ENCODE results near the gene ACYP2. TPM values are rescaled to one million over a fixed set of nuclear protein-coding genes. Genes with fewer than 3 reads are reported as not detected.
"Not testable (repeated sequence)": the region's sequence is repeated elsewhere in the genome, so short reads cannot be mapped to it uniquely, and the experiment has no call there.

ACYP2 gene
- total RNA-seq, 4 donors from 2014 or later: 1.6 to 77.4 (median 11.4) TPM

DNA sequence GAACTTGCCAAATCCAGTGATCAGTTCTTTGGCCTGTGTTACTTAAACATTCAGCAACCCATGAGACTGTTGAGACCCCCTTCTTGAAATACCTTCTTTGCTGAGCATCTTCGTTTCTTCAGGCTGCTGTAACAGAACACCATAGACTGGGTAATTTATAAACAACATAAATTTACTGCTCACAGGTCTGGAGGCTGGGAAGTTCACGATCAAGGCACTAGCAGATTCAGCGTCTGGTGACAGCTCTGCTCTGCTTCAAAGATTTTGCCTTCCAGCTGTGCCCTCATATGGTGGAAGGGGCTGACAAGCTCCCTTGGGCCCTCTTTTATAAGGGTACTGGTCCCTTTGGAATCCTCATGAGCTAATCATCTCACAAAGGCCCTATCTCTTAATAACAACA lies 169.4 kb downstream of the ACYP2 start:
- in situ Hi-C loops (cut with MboI; ENCODE audit: low pct_ligation_motif_present in 1 of 4, low pct_unique_long_range_greater_than_20kb in 1 of 4, low sequenced_read_pairs in 3 of 4) (no loop called here), intact Hi-C loops (cut with DNase I; ENCODE audit: low total_unique reads) (no loop called here)
- no peaks in the 10 kb centered on the region for H3K27me3 ChIP-seq
- H3K4me1 ChIP-seq: no peaks in the 10 kb centered on the region
- TF ChIP-seq POLR2A (IDR thresholded peaks at IDR 0.05): no peak
- TF ChIP-seq POLR2AphosphoS5 (IDR thresholded peaks at IDR 0.05): no peak
- TF ChIP-seq, protein P1, sequence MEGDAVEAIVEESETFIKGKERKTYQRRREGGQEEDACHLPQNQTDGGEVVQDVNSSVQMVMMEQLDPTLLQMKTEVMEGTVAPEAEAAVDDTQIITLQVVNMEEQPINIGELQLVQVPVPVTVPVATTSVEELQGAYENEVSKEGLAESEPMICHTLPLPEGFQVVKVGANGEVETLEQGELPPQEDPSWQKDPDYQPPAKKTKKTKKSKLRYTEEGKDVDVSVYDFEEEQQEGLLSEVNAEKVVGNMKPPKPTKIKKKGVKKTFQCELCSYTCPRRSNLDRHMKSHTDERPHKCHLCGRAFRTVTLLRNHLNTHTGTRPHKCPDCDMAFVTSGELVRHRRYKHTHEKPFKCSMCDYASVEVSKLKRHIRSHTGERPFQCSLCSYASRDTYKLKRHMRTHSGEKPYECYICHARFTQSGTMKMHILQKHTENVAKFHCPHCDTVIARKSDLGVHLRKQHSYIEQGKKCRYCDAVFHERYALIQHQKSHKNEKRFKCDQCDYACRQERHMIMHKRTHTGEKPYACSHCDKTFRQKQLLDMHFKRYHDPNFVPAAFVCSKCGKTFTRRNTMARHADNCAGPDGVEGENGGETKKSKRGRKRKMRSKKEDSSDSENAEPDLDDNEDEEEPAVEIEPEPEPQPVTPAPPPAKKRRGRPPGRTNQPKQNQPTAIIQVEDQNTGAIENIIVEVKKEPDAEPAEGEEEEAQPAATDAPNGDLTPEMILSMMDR (IDR thresholded peaks at IDR 0.05): no peak
- TF ChIP-seq EP300 (IDR thresholded peaks at IDR 0.05; ENCODE audit: low read depth): no peak
- H3K27ac ChIP-seq: no peak overlapping the region
- 67 to 77% methylated on average over 1 to 3 of the region's 3 CpGs for WGBS, 2 donors (ENCODE audit: low coverage in 1 of 2)
- no peaks in the 10 kb centered on the region for H3K36me3 ChIP-seq
- H3K9me3 ChIP-seq: no peaks in the 10 kb centered on the region
- H3K4me3 ChIP-seq: no peak overlapping the region
- no peak for DNase-seq

DNA sequence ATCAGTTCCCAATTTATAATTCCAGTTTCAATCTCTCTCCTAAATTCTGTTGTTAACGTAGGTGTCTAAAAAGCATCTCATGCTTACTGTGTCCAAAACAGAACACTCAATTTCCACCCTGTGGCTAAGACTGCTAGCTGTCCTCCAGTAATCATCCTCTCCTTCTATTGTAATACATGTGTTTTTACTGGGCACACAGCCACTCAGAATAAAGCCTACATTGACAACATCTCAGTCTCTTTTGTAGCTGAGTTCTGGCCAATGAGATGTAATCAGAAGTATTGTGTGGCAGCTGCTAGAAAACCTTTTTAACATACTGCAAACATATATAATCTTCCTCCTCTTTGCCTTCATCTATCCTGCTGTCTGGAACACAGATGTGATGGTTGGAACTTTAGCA lies 170.0 kb downstream of the ACYP2 start:
- no peak for TF ChIP-seq POLR2AphosphoS5 (IDR thresholded peaks at IDR 0.05)
- TF ChIP-seq, protein P1 (IDR thresholded peaks at IDR 0.05): no peak
- TF ChIP-seq POLR2A (IDR thresholded peaks at IDR 0.05): no peak
- no peak for TF ChIP-seq EP300 (IDR thresholded peaks at IDR 0.05; ENCODE audit: low read depth)
- Histone ChIP-seq H3K4me3 (no peak overlapping the region), H3K36me3 (no peaks in the 10 kb centered on the region), H3K4me1 (no peaks in the 10 kb centered on the region), H3K27ac (no peak overlapping the region), H3K27me3 (no peaks in the 10 kb centered on the region), H3K9me3 (no peaks in the 10 kb centered on the region)
- DNase-seq: no peak
- WGBS, 2 donors (ENCODE audit: low coverage in 1 of 2): 89 to 100% methylated on average over 1 of the region's 1 CpG
- intact Hi-C loops (cut with DNase I; ENCODE audit: low total_unique reads) (no loop called here), in situ Hi-C loops (cut with MboI; ENCODE audit: low pct_ligation_motif_present in 1 of 4, low pct_unique_long_range_greater_than_20kb in 1 of 4, low sequenced_read_pairs in 3 of 4) (no loop called here)

DNA sequence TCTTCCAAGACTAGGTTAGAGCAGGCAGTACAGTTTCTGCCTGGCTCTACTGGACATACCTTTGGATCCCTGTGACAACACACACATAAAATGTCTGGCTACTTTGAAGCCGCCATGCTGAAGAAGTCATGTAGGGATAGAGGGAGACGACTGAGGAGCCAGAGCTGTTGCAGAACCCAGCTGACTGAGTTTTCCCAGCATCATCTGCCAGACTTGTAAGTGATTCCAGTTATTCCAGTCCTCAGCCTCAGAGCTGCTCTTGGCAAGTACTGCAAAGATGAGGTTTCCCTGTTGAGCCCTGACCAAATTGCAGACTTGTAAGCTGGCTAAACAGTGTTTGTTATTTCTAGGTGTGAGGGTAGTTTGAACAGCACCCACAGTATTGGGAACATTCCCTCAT lies 172.1 kb downstream of the ACYP2 start:
- H3K4me3 ChIP-seq: no peak overlapping the region
- intact Hi-C loops (cut with DNase I; ENCODE audit: low total_unique reads) (no loop called here), in situ Hi-C loops (cut with MboI; ENCODE audit: low pct_ligation_motif_present in 1 of 4, low pct_unique_long_range_greater_than_20kb in 1 of 4, low sequenced_read_pairs in 3 of 4) (no loop called here)
- no peaks in the 10 kb centered on the region for H3K9me3 ChIP-seq
- no peak overlapping the region for H3K27ac ChIP-seq
- no peaks in the 10 kb centered on the region for H3K27me3 ChIP-seq
- peak in 1 of 3 donors; percentile 3 for TF ChIP-seq POLR2AphosphoS5 (IDR thresholded peaks at IDR 0.05)
- no peak for TF ChIP-seq EP300 (IDR thresholded peaks at IDR 0.05; ENCODE audit: low read depth)
- WGBS, 2 donors (ENCODE audit: low coverage in 1 of 2): 88% methylated on average over 2 of the region's 2 CpGs; no CpG with 5 or more reads in 1 of the 2 donors
- no peak for DNase-seq
- no peaks in the 10 kb centered on the region for H3K36me3 ChIP-seq
- no peaks in the 10 kb centered on the region for H3K4me1 ChIP-seq

- intact Hi-C loops (cut with DNase I; ENCODE audit: low total_unique reads): no loop called here
- H3K27ac ChIP-seq: no peak overlapping the region
- no peaks in the 10 kb centered on the region for H3K4me1 ChIP-seq
- TF ChIP-seq EP300 (IDR thresholded peaks at IDR 0.05; ENCODE audit: low read depth): no peak
- no peak for TF ChIP-seq POLR2A (IDR thresholded peaks at IDR 0.05)
- no peak for TF ChIP-seq POLR2AphosphoS5 (IDR thresholded peaks at IDR 0.05)
- TF ChIP-seq, protein P1 (IDR thresholded peaks at IDR 0.05): no peak
- H3K9me3 ChIP-seq: no peaks in the 10 kb centered on the region
- H3K4me3 ChIP-seq: no peak overlapping the region
- in situ Hi-C loops (cut with MboI; ENCODE audit: low pct_ligation_motif_present in 1 of 4, low pct_unique_long_range_greater_than_20kb in 1 of 4, low sequenced_read_pairs in 3 of 4): no loop called here
- H3K36me3 ChIP-seq: no peaks in the 10 kb centered on the region
- 89 to 90% methylated on average over 7 to 23 of the region's 23 CpGs for WGBS, 2 donors (ENCODE audit: low coverage in 1 of 2)
- no peaks in the 10 kb centered on the region for H3K27me3 ChIP-seq
- no peak for DNase-seq
Measured at GRCh38 chr2:54289917-54290316, 174.5 kb downstream of the ACYP2 start.

DNA sequence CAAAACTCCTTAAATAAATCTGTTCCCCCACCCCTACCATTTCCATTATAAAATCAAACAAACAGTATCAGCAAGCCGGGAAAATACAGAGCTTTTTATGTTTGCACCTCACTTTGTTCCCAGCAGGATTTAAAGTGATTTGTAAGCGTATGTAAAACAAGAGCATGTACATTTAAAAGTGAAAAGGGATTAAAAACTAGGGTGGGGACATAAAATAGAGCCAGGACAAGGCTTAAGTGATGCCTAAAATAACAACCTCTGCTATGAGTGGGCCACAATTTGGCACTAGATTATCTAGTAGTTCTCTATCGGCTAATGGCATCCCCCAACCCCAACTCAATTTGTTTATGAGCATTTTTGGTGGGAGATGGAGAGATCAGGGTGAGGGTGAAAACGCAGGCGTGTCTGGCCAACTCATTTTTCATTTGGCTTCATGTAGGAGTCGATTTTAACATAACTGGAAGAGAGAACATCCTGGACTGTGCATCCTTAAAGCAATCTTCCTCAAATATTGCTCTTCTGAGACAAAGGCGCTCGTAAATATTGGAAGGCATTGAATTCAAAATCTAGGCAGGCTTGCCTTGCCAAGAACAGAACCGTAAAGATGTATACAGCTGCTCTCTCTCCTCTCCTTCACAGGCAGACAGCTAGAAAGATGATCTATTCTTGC lies 175.1 kb downstream of the ACYP2 start:
- DNase-seq: no peak
- H3K4me1 ChIP-seq: no peaks in the 10 kb centered on the region
- in situ Hi-C loops (cut with MboI; ENCODE audit: low pct_ligation_motif_present in 1 of 4, low pct_unique_long_range_greater_than_20kb in 1 of 4, low sequenced_read_pairs in 3 of 4) (no loop called here), intact Hi-C loops (cut with DNase I; ENCODE audit: low total_unique reads) (no loop called here)
- H3K27ac ChIP-seq: no peak overlapping the region
- H3K27me3 ChIP-seq: no peaks in the 10 kb centered on the region
- TF ChIP-seq, protein P1 (IDR thresholded peaks at IDR 0.05): no peak
- no peak for TF ChIP-seq EP300 (IDR thresholded peaks at IDR 0.05; ENCODE audit: low read depth)
- no peak for TF ChIP-seq POLR2A (IDR thresholded peaks at IDR 0.05)
- TF ChIP-seq POLR2AphosphoS5 (IDR thresholded peaks at IDR 0.05): no peak
- H3K9me3 ChIP-seq: no peaks in the 10 kb centered on the region
- WGBS, 2 donors (ENCODE audit: low coverage in 1 of 2): 67 to 80% methylated on average over 9 of the region's 9 CpGs
- H3K4me3 ChIP-seq: no peak overlapping the region
- no peaks in the 10 kb centered on the region for H3K36me3 ChIP-seq

DNA sequence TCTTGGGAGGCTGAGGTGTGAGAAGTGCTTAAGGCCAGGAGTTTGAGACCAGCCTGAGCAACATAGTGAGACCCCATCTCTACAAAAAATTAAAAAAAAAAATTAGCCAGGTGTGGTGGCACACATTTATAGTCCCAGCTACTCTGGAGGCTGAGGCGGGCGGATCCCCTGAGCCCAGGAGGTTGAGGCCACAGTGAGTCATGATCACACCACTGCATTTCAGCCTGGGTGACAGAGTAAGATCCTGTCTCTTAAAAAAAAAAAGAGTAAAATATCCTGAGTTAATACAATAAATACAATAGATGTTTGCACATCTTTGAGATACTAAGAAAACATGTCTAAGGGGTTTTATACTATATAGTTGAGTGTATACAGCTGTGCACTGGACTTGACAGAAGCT lies 179.2 kb downstream of the ACYP2 start:
- intact Hi-C loops (cut with DNase I; ENCODE audit: low total_unique reads); H3K4me1 ChIP-seq; H3K9me3 ChIP-seq; H3K4me3 ChIP-seq; H3K27ac ChIP-seq; in situ Hi-C loops (cut with MboI; ENCODE audit: low pct_ligation_motif_present in 1 of 4, low pct_unique_long_range_greater_than_20kb in 1 of 4, low sequenced_read_pairs in 3 of 4); H3K36me3 ChIP-seq; DNase-seq; H3K27me3 ChIP-seq: not testable (repeated sequence)
- WGBS, 2 donors (ENCODE audit: low coverage in 1 of 2): 100% methylated on average over 2 of the region's 2 CpGs

Data from transverse colon (tissue), 4 donors.